ENCODE measurements around the gene ZRANB1. TPM values are rescaled to one million over a fixed set of nuclear protein-coding genes. Genes with fewer than 3 reads are reported as not detected.

The ZRANB1 gene
- total and polyA plus RNA-seq, 10 of the 15 experiments (the other 5 are each of a cell fraction or from before 2014, with no cell fraction given) = 1.7 to 11.8 (median 6.2) TPM

GRCh38 chr10:125030567-125031197 is 88.8 kb downstream of the ZRANB1 start:
- peaks cover 0 to 4% of the 10 kb centered on the region in 2 experiments; a peak in 2 of 4 replicates for H3K27me3 ChIP-seq (replicated peaks in 1 of 2; ENCODE audit: control insufficient read depth in 2 of 2, insufficient read depth in 2 of 2, low read length in 1 of 2)
- ChIA-PET RAD21 (ENCODE audit: unreplicated experiment) (no interaction called here), SMC1A (ENCODE audit: uncharacterized antibody, unreplicated experiment) (no interaction called here), POLR2A (no interaction called here), CTCF (no interaction called here)
- H3K4me1 ChIP-seq (ENCODE audit: control insufficient read depth, insufficient read depth, low read length) = no peaks in the 10 kb centered on the region
- H2AFZ ChIP-seq (ENCODE audit: control insufficient read depth, low read depth, low read length) = no peak overlapping the region
- no peak for FAIRE-seq
- H3K27ac ChIP-seq (ENCODE audit: control insufficient read depth, insufficient read depth) = no peak overlapping the region
- intact Hi-C loops (cut with micrococcal nuclease; ENCODE audit: unreplicated experiment) (no loop called here), in situ Hi-C loops (cut with MboI) (no loop called here)
- WGBS (ENCODE audit: insufficient coverage, insufficient replicate concordance, low lambda C conversion rate, missing lambda C conversion rate) = 44% methylated on average over 10 of the region's 10 CpGs
- no peak overlapping the region for H3K4me3 ChIP-seq
- no peaks in the 10 kb centered on the region for H4K20me1 ChIP-seq (ENCODE audit: control insufficient read depth, insufficient read depth)
- H3K36me3 ChIP-seq (ENCODE audit: control insufficient read depth in 2 of 2, insufficient read depth in 2 of 2, low read length in 1 of 2) = no peaks in the 10 kb centered on the region
- DNase-seq (ENCODE audit: low read depth, low spot score) = no peak
- no TSS peak for BruUV-seq (replicated peaks)
- TF ChIP-seq ZBTB11 (CRISPR knock-in tag; IDR thresholded peaks at IDR 0.05) (no peak), SREBF2 (IDR thresholded peaks at IDR 0.05; ENCODE audit: low read length) (no peak), E4F1 (IDR thresholded peaks at IDR 0.05; ENCODE audit: borderline replicate concordance, partially characterized antibody) (no peak), PAX8 (IDR thresholded peaks at IDR 0.05) (no peak), ATF7 (IDR thresholded peaks at IDR 0.05; ENCODE audit: low read depth) (no peak), ASH2L (IDR thresholded peaks at IDR 0.05; ENCODE audit: borderline replicate concordance, low read depth) (no peak), TCF7 (IDR thresholded peaks at IDR 0.05; ENCODE audit: borderline replicate concordance) (no peak), ZBED1 (IDR thresholded peaks at IDR 0.05; ENCODE audit: borderline replicate concordance) (no peak), NR2C2 (IDR thresholded peaks at IDR 0.05; ENCODE audit: borderline replicate concordance, control insufficient read depth, insufficient read length, low read depth) (no peak)
- TF ChIP-seq, protein P1, sequence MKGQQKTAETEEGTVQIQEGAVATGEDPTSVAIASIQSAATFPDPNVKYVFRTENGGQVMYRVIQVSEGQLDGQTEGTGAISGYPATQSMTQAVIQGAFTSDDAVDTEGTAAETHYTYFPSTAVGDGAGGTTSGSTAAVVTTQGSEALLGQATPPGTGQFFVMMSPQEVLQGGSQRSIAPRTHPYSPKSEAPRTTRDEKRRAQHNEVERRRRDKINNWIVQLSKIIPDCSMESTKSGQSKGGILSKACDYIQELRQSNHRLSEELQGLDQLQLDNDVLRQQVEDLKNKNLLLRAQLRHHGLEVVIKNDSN (IDR thresholded peaks at IDR 0.05; ENCODE audit: borderline replicate concordance, extremely low read length, insufficient read depth, low read depth, low read length) = no peak
- H3K79me2 ChIP-seq (ENCODE audit: control insufficient read depth, insufficient read depth, low read length) = no peaks in the 10 kb centered on the region
- H3K9me3 ChIP-seq (replicated peaks; ENCODE audit: control insufficient read depth, insufficient read depth, low read length) = no peaks in the 10 kb centered on the region
- no peak overlapping the region for H3K4me2 ChIP-seq (ENCODE audit: control insufficient read depth, insufficient read depth)
- no peak for ATAC-seq
- no peak overlapping the region for H3K9ac ChIP-seq (ENCODE audit: control insufficient read depth, insufficient read depth, low read length)
